OCI-LY3 (cell line): ENCODE data around the gene LTA4H.

Source experiments
- CTCF ChIP-seq: fragments of 200-600, 300-600 bp; sonication (generic); IDR thresholded peaks from 2 replicates; pipeline ENCODE4 v1.5.1; 2014; ENCODE audit warnings: antibody characterized with exemption, low read length, low read depth
- EZH2phosphoT487 ChIP-seq: fragments of 200-600 bp; shearing (Covaris generic); IDR thresholded peaks from 2 replicates; pipeline ENCODE4 v1.6.1; 2018; ENCODE audit warnings: antibody characterized with exemption, mixed run types, low read depth

GRCh38 chr12:96075560-96075959, 40.2 kb upstream of the LTA4H start:
- no peak for TF ChIP-seq CTCF
- no peak for TF ChIP-seq EZH2phosphoT487
